HG03064 (cell line): ENCODE data around the gene RGP1.

Source experiments
- ATAC-seq: cut with Tn5 transposase; IDR thresholded peaks from one replicate; pipeline ENCODE4 v1.9.1; 2021; ENCODE audit warnings: low read depth; ENCODE audit not compliant: unreplicated experiment

Gene RGP1, protein sequence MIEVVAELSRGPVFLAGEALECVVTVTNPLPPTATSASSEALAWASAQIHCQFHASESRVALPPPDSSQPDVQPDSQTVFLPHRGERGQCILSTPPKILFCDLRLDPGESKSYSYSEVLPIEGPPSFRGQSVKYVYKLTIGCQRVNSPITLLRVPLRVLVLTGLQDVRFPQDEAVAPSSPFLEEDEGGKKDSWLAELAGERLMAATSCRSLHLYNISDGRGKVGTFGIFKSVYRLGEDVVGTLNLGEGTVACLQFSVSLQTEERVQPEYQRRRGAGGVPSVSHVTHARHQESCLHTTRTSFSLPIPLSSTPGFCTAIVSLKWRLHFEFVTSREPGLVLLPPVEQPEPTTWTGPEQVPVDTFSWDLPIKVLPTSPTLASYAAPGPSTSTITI

DNA sequence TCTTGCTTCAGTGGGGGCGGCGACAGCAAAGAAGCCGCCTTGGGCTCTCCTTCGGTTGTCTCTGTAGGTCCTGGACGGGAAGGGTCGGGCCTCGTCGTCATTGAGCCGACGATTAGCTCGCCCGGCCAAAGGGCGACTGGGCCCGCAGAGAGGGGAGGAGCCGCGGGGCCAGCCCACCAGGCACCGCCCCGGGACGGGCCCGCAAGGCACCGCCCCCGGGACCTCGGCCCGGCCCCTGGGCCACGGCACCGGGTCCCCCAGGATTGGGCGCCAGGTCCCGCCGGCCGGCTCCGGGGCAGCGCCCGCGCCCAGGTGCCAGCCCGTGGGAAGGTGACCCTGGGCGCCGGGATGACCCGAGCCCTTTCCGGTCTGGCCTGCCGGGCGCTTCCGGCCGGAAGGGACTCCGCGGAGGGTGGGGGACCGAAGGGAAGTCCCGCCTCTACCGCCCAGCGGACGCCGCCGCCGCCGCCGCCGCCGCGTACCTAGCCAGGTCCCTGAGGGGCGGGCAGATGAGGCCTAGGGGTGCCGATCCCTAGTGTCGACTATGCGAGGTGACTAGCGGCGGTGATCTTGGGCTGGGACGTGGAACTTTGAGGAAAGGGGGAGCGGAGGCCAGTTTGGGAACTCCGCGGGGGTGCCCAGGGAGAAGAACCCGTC, at the start of gene RGP1, which contains the start of gene GBA2:
Gene RGP1, plus strand, starts transcription at position 430 of the 657 bp plus-strand sequence. CDS start 469 bp downstream, outside the sequence.
Gene GBA2, minus strand, starts transcription at position 371 of the 657 bp plus-strand sequence. CDS start 524 bp downstream, outside the sequence.
- ATAC-seq = peak; percentile 78

GRCh38 chr9:35700031-35700430, 49.1 kb upstream of the RGP1 start:
- no peak for ATAC-seq

GRCh38 chr9:35700942-35701341, 48.1 kb upstream of the RGP1 start:
- ATAC-seq = no peak

DNA sequence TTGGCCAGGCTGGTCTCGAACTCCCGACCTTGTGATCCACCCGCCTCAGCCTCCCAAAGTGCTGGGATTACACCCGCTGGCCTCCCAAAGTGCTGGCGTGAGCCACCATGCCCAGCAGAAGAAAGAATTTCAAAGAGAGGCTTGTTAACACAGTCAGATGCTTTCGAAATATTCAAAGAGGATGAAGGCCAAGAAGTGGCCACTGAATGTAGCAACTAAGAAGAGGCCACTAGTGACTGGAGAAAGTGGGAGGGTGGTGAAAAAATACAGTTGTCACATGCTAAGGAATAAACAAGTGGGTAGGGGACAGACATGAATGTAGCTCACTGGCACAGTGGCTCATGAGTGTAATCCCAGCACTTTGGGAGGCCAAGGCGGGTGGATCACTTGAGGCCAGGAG, 46.4 kb upstream of the RGP1 start:
- ATAC-seq = no peak

DNA sequence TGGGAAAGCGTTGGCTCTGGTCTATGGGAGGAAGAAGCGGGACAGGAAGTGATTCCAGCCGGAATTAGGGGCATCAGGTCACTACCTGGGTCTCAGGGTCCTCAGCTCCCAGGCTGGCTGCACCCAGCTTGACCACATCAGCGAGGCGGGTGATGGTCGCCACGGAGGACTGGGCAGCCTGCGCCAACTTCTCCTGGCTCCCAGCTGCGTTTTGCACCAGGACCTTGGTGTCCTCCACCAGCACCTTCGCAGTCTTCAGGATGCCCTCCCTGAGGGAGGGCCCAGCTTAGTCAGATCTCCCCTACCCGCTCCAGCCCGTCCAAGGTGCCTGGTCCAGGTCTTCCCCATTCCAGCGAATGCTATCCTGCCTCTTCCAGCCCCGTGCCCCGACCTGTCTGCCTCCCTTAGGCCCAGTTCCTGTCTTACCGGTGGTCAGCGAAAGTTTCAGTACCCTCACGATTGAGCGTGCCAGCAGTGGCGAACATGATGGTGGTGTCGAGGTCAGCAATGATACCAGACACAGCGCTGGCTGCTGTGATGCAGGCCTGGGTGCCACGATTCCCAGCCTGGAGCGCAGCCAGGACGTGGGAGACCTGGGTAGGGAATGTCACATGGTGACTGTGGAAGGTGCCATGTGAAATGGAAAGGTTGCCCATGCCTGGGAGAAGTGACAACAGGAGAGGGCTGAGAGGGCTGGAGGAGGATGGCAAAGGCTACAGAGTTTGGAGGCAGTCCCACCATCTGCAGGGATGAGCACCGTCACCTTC, 45.0 kb upstream of the RGP1 start:
- no peak for ATAC-seq

- ATAC-seq = no peak
Measured at GRCh38 chr9:35705372-35705771, 43.7 kb upstream of the RGP1 start.

- ATAC-seq = no peak
Measured at GRCh38 chr9:35705836-35706430, 43.2 kb upstream of the RGP1 start.

DNA sequence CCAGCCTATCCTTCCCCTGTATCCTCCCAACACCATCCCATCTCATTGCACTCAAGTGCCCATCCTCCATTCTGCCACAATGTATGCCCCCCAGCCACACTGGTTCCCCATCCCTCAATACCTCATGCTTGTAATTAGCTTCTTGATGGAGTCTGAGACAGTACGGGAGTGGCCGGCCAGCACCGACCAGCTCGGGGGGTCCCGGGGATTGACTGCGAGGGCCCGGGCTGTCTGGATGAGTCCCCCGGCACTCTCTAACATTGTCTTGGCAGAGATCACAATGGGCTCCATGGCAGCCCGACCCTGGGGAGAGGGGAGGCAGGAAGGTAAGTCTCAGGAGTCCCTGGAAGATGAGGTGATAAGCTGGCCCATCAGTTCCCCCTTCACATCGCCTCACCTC, 42.1 kb upstream of the RGP1 start:
- no peak for ATAC-seq

GRCh38 chr9:35708146-35708545, 40.9 kb upstream of the RGP1 start:
- no peak for ATAC-seq

DNA sequence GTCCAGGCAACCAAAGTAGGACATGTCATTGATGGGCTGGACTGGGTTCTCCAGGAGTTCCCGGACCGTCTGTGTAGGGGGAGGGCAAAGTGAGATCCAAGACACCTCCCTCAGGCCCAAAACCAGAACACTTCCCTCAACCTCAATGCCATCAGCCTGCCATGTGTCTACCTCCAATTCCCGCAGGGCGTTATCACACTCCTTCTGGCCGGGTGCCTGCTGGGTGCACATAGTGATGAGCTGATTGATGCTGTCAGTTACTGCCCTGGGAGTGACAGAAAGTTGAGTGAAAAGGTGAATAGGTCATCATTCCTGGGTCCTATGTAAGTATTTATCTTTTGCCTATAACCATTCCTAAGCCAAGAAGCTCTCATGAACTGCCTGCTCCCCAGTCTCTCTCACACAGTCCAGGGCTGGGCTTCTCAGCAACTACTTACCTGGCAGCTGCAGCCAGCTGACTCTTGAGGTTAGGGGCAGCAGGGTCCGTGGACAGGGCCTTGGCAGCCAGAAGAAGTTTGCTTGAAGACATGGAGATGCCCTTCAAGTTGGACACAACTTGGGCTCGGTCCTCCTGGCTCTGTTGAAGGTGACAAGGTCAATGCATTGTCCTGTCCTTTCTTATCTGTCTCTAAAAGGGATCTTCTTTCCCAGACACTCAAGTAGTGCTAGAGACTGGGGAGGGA, 38.1 kb upstream of the RGP1 start:
- no peak for ATAC-seq

DNA sequence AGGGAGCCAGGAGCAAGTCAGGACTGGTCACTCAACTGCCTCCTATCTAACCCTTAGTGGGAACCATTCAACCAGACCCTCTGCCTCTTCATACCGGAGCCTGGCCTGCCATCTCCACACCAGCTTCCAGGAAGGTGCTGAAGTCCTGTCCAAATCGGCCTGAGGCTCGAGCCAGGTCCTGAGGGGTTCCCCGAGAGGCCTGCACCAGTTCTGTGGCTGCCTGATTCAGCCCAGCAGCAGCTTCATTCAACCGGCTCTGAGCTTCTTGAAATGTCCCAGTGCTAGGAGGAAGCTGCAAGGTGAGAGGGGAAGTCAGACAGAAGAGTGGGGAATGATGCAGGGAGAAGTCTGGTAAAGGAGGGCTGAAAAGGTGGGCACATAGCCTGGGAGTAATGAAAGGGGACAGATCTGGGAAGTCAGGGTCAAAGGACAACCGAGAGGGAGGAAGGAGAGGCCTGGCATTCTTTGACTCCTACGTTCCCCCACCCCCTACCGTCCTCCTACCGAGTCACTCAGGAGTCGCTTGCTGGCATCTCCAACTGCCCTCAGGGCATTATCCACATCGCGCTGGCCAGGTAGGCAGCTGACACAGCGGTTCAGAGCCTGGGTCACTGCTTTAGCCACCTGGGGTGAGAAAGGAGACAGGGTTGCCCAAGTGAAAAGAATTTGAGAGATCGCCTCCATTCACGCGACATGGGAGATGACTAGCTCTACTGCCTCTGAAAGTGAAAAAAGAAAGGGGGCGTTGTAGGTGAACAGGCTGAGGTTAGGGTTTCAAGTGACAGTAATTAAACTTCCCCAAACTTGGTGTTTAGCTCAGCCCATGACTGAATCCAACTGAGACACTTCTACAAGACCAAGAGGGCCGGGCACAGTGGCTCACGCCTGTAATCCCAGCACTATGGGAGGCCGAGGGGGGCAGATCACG, 37.3 kb upstream of the RGP1 start:
- ATAC-seq = no peak

DNA sequence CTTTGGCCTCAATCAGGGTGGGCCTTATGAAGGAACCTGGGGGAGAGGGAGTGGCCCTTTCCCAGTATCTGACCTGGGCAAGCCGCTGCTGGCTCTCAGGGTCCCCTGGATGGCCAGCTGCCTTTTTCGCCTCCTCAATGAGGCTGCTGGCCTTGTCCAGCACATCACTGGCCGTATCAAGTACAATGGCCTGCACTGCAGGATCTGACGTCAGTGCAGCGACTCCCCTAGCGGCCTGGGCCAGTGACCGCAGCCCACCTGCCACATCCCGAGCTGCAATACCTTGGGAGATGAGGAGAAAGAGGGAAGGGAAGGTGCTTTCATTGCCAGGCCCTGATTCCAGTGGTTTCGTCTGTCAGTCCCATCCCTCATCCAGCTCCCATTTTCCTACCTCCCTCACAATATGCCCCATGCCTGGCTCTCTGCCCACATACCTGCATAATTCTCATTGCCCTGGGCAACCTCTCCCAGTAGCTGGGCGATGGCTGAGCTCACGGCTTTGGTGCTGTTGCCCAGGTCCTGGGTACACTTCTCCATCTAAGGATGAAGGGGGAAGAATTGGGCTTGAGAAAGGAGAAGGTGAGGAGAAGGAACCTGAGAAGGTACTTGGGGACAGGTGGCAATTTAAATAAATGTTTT, 36.2 kb upstream of the RGP1 start:
- ATAC-seq = no peak

GRCh38 chr9:35713578-35713977, 35.5 kb upstream of the RGP1 start:
- no peak for ATAC-seq

GRCh38 chr9:35714123-35714522, 35.0 kb upstream of the RGP1 start:
- no peak for ATAC-seq

- ATAC-seq = no peak
Measured at GRCh38 chr9:35714579-35715252, 34.4 kb upstream of the RGP1 start.

DNA sequence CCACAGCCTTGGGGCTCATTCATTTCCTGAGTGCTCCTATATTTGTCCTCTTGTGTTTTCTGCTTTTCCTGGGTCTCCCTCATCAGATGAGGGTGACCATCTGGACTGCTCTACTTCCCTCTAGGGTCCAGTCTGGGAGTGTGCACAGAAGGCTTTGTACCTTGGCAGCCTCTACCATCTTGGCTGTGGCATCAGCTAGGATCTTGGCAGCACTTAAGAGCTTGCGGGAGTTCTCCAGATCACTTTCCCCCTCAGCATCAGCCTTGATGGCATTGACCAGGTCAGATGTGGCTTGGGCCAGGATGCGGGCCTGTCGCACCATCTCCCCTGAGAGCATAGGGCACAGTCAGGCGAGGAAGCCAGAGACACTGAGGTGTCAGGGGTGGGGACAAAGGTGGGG, 32.9 kb upstream of the RGP1 start:
- ATAC-seq = no peak

GRCh38 chr9:35717132-35717870, 31.8 kb upstream of the RGP1 start:
- ATAC-seq = no peak
